Heart right ventricle (tissue), 16 donors: ENCODE data around the gene CRHR1. TPM values are rescaled to one million over a fixed set of nuclear protein-coding genes. Genes with fewer than 3 reads are reported as not detected.

Experiments used
- ATAC-seq, 8 donors: fragments of 200-7000 bp; cut with Tn5 transposase; one replicate each; pipeline ENCODE4 v1.9.1; 2020; ENCODE audit warnings: mild to moderate bottlenecking in 8 of 8, moderate library complexity in 8 of 8, moderate number of reproducible peaks in 1 of 8
- DNase-seq, 2 donors: peaks; one replicate each; pipeline ENCODE4 v3.0.0-alpha.2; 2020
- H3K27ac ChIP-seq, 10 donors: fragments of 200-600 bp; sonication (generic) in 2 of 10; one replicate each; pipeline versions ENCODE4 v1.5.0 to v1.8.0; 2020 to 2022; ENCODE audit warnings: mild to moderate bottlenecking in 3 of 10
- H3K27me3 ChIP-seq, 7 donors: fragments of 200-600 bp; one replicate each; pipeline ENCODE4 v1.8.0; 2021 to 2022; ENCODE audit warnings: mild to moderate bottlenecking in 2 of 7
- H3K36me3 ChIP-seq, 9 donors: fragments of 200-600 bp; sonication (generic) in 1 of 9; one replicate each; pipeline versions ENCODE4 v1.5.0 to v1.8.0; 2020 to 2022; ENCODE audit warnings: mild to moderate bottlenecking in 2 of 9
- H3K4me1 ChIP-seq, 9 donors: fragments of 200-600 bp; sonication (generic) in 1 of 9; one replicate each; pipeline versions ENCODE4 v1.5.0 to v1.8.0; 2020 to 2022; ENCODE audit warnings: mild to moderate bottlenecking in 4 of 9
- H3K4me3 ChIP-seq, 10 donors: fragments of 200-600 bp; sonication (generic) in 2 of 10; one replicate each; pipeline versions ENCODE4 v1.5.0 to v1.8.0; 2020 to 2022; ENCODE audit warnings: mild to moderate bottlenecking in 7 of 10, moderate library complexity in 2 of 10
- H3K9me3 ChIP-seq, 11 donors: fragments of 200-600 bp in 10 of 11; sonication (generic) in 2 of 11; one replicate each; pipeline versions ENCODE4 v1.5.0 to v1.8.0; 2013 to 2022; ENCODE audit warnings: mild to moderate bottlenecking in 2 of 11, control low read depth in 1 of 11, moderate library complexity in 1 of 11
- WGBS, 2 donors: extraction: QIAGEN DNeasy Blood & Tissue Kit; methylation state at CpG; one replicate each; pipeline ENCODE4 v1.1.7; 2013; ENCODE audit warnings: inconsistent platforms in 1 of 2; 5-methylcytosine and 5-hydroxymethylcytosine counted together
- intact Hi-C, 10 donors: fragments of 100-400 bp; cut with DNase I; formaldehyde crosslinking; loops; one replicate each; pipeline versions ENCODE4 v1.11.1 to v1.14.2; 2022
- long read RNA-seq, 3 donors: library from polyadenylated mRNA; unstranded; transcript quantifications; one replicate each; pipeline ENCODE4 v2.0.0, GENCODE V29; 2020 to 2021
- polyA plus RNA-seq, 2 donors: library from polyadenylated mRNA; stranded (reverse); fragments of 200-250 nt; gene quantifications; one replicate each; pipeline ENCODE4 v1.2.3, GENCODE V29; 2013
- total RNA-seq, 10 donors: library from RNA; stranded (reverse); fragmentation: NEBNext Ultra II Directional in 3 of 10; extraction: Animal tissue kit (Norgen Biotek cat#: 25700) in 3 of 10; gene quantifications; one replicate each; pipeline versions ENCODE4 v1.2.1 to v1.2.4, GENCODE V29; 2021 to 2023
- TF ChIP-seq, protein P1 (sequence below), 9 donors: fragments of 200-600 bp; sonication (generic) in 2 of 9; IDR thresholded peaks; one replicate each; pipeline versions ENCODE4 v1.5.0 to v1.8.0; 2021 to 2022; ENCODE audit warnings: antibody characterized with exemption in 9 of 9, mild to moderate bottlenecking in 5 of 9, moderate library complexity in 1 of 9
- donor health status: Arrhythmogenic right ventricular cardiomyopathy.
- donor health status: ischemic (EF 13 %, LVEDD 7.1; RV severe dilation, severe dysfunction).
- donor health status: healthy with polysubstance abuse.
- donor health status: DM: no; HTN: yes; CAD: no.
- donor health status: DM: no; HTN: no; CAD: no.
- donor health status: ischemic (EF 25% LVEDD 6.9; RV normal size, moderate dysfunction).
- donor health status: ischemic (EF 25% LVEDD 5.7; RV mildly dilated, moderate dysfunction).
- donor health status: healthy.
- donor health status: DM: yes; HTN: yes; CAD: no.
- donor health status: Ischemic cardiomyopathy.
- donor health status: ischemic (EF 35%, LVEDD 5.7; RV mildly dilated, moderate dysfunction).
- donor health status: nonischemic (EF 11% LVEDD 7.7; RV severe dilation, severe dysfunction).
- donor health status: DM: yes; HTN: yes; CAD: no.
- donor health status: PGD.
- donor health status: ischemic (EF 29% LVEDD 5.4; RV normal size, mild dysfunction).
- donor health status: nonischemic (EF 23%, LVEDD 6.1; RV moderate dilation, normal function).

Gene CRHR1
- total RNA-seq (under 1 TPM in 2 of 10 donors, not detected in 8; 0.30 to 0.63 TPM), polyA plus RNA-seq (not detected)
- long read RNA-seq, donor 1: 0 reads
- long read RNA-seq, donor 2: 0 reads
- long read RNA-seq, donor 3: 0 reads

DNA sequence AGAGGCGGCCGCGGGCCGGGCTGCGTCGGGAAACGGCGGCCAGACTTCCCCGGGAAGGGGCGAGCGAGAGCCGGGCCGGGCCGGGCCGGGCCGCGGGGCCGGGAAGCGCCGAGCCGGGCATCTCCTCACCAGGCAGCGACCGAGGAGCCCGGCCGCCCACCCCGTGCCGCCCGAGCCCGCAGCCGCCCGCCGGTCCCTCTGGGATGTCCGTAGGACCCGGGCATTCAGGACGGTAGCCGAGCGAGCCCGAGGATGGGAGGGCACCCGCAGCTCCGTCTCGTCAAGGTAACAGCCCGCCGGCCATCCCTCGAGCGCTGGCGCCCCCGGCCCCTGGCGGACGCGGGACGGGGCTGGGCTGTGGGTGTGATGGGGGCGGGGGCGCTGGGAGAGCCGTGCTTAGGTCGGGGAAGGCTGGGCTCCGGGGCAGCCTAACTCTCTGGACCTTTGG, at the start of gene CRHR1:
Gene CRHR1 (plus strand): TSS at position 28 of the 448 bp plus-strand sequence. CDS start 225 bp downstream, at position 253.
- TF ChIP-seq, protein P1, sequence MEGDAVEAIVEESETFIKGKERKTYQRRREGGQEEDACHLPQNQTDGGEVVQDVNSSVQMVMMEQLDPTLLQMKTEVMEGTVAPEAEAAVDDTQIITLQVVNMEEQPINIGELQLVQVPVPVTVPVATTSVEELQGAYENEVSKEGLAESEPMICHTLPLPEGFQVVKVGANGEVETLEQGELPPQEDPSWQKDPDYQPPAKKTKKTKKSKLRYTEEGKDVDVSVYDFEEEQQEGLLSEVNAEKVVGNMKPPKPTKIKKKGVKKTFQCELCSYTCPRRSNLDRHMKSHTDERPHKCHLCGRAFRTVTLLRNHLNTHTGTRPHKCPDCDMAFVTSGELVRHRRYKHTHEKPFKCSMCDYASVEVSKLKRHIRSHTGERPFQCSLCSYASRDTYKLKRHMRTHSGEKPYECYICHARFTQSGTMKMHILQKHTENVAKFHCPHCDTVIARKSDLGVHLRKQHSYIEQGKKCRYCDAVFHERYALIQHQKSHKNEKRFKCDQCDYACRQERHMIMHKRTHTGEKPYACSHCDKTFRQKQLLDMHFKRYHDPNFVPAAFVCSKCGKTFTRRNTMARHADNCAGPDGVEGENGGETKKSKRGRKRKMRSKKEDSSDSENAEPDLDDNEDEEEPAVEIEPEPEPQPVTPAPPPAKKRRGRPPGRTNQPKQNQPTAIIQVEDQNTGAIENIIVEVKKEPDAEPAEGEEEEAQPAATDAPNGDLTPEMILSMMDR (IDR thresholded peaks at IDR 0.05): no peak
- WGBS, 2 donors: 1% methylated on average over 20 to 54 of the region's 56 CpGs
- no peaks in the 10 kb centered on the region for H3K9me3 ChIP-seq
- ATAC-seq: peak in 2 of 8 donors; percentile 18 to 23
- no peak within 1 kb of the TSS for H3K27ac ChIP-seq
- peaks cover 8 to 96% (median 77%) of the 10 kb centered on the region in 7 donors for H3K27me3 ChIP-seq
- H3K36me3 ChIP-seq: no peaks in the 10 kb centered on the region
- intact Hi-C loops: no loop called here
- H3K4me3 ChIP-seq: peak within 1 kb of the TSS; percentile 29 to 64 (median 49)
- DNase-seq: no peak
- peaks cover 0 to 24% (median 20%) of the 10 kb centered on the region in 9 donors for H3K4me1 ChIP-seq

DNA sequence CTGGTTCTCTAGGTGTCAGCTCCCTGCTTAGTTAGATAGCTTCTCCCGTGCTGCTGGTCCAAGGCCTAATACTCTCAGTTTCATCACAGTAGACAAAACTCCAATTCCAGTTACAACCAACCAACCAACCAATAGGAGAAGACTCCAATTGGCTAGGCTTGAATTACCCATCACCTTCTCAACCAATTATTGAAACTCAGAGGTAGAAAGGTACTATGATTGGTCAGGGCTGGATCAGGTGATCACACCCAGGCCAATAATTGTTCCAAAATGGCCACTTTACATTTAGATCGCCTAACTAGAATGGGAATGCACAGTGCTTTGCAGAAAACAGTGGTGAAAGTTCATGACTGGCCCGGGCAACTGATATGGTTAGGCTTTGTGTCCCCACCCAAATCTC, 49.5 kb upstream of the CRHR1 start:
- Histone ChIP-seq H3K27ac (no peak overlapping the region), H3K4me1 (no peaks in the 10 kb centered on the region), H3K4me3 (no peak overlapping the region), H3K27me3 (peaks cover 0 to 21% (median 0%) of the 10 kb centered on the region in 7 donors), H3K36me3 (no peaks in the 10 kb centered on the region), H3K9me3 (peaks cover 0 to 34% (median 3%) of the 10 kb centered on the region in 11 donors)
- WGBS, 2 donors: 71 to 79% methylated on average over 3 of the region's 3 CpGs
- intact Hi-C loops: no loop called here
- DNase-seq (no peak), ATAC-seq (no peak)
- TF ChIP-seq, protein P1 (IDR thresholded peaks at IDR 0.05): no peak

DNA sequence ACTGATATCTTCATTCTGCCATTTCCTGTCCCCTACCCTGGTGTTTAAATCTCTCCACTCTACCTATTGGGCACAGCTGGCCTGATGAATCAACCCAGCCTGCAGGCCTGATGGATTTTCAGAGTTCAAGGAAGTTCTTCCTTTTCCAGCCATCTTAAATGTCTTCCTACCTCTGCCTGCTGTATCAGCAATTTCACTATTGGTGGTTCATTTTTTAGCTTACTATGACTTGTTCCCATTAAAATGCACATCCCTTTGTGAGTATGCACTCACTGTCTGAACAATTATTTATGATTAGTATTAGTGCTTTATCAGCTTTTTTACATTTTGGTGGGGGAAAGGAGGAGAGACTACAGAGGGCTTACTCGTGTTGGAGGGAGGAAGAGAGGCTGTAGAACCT, 48.6 kb upstream of the CRHR1 start:
- WGBS, 2 donors: 13 to 38% methylated on average over 1 of the region's 1 CpG
- intact Hi-C loops: no loop called here
- peaks cover 0 to 28% (median 3%) of the 10 kb centered on the region in 11 donors for H3K9me3 ChIP-seq
- no peak for DNase-seq
- TF ChIP-seq, protein P1 (IDR thresholded peaks at IDR 0.05): no peak
- peaks cover 0 to 22% (median 0%) of the 10 kb centered on the region in 7 donors for H3K27me3 ChIP-seq
- no peaks in the 10 kb centered on the region for H3K4me1 ChIP-seq
- no peak for ATAC-seq
- no peak overlapping the region for H3K27ac ChIP-seq
- no peak overlapping the region for H3K4me3 ChIP-seq
- H3K36me3 ChIP-seq: no peaks in the 10 kb centered on the region

DNA sequence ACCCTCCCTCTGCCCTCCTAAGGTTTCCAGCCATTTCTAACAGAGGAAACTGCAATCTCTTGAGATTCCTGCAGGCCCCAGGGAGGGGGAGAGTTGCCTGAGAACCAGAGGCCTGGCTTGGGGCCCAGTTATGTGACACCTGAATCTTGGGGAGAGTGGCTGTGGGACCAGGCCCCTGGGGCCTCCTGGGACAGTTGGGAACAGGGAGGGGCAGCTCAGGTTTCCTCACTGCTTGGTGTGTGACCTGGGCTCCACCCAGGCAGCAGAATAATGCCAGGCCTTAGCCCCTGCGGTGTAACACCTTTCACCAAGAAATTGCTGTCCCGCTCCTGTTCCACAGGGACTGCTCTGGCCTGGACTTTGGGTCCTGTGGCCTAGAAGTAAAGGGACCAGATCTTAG, 44.3 kb upstream of the CRHR1 start:
- TF ChIP-seq, protein P1 (IDR thresholded peaks at IDR 0.05): no peak
- ATAC-seq (no peak), DNase-seq (no peak)
- Histone ChIP-seq H3K27ac (no peak overlapping the region), H3K36me3 (no peaks in the 10 kb centered on the region), H3K9me3 (peaks cover 0 to 8% (median 0%) of the 10 kb centered on the region in 11 donors), H3K27me3 (peaks cover 0 to 43% (median 4%) of the 10 kb centered on the region in 7 donors), H3K4me3 (no peak overlapping the region), H3K4me1 (peaks cover 0 to 4% (median 0%) of the 10 kb centered on the region in 9 donors)
- WGBS, 2 donors: 93 to 95% methylated on average over 2 of the region's 2 CpGs
- intact Hi-C loops: no loop called here
